CD4-positive, alpha-beta T cell treated with Interleukin-15 for 1 hour (primary cell): ENCODE results near the gene RAB10.
A peak's percentile ranks its signal among the peaks of the same experiment; 100 is the strongest.
"Not testable (repeated sequence)": the region's sequence is repeated elsewhere in the genome, so short reads cannot be mapped to it uniquely, and the experiment has no call there.

Source experiments
- DNase-seq: peaks from one replicate; pipeline ENCODE4 v3.0.0-alpha.2; 2020

RAB10 gene

DNA sequence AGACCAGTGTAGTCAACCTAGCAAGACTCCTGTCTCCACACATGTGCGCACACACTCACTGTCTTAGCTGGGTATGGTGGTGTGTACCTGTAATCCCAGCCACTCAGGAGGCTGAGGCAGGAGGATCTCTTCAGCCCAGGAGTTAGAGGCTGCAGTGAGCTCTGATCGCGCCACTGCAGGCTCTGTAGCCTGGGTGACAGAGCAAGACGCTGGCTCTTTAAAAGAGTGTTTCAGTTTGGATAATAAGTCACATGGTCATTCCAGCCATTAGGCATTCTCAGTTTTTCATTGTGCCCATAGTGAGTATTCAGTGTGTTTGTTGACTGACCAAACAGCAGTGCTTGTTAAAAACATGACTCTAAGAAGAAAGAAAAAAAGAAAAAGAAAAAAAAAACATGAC is 31.0 kb downstream of the RAB10 start:
- DNase-seq: no peak

DNA sequence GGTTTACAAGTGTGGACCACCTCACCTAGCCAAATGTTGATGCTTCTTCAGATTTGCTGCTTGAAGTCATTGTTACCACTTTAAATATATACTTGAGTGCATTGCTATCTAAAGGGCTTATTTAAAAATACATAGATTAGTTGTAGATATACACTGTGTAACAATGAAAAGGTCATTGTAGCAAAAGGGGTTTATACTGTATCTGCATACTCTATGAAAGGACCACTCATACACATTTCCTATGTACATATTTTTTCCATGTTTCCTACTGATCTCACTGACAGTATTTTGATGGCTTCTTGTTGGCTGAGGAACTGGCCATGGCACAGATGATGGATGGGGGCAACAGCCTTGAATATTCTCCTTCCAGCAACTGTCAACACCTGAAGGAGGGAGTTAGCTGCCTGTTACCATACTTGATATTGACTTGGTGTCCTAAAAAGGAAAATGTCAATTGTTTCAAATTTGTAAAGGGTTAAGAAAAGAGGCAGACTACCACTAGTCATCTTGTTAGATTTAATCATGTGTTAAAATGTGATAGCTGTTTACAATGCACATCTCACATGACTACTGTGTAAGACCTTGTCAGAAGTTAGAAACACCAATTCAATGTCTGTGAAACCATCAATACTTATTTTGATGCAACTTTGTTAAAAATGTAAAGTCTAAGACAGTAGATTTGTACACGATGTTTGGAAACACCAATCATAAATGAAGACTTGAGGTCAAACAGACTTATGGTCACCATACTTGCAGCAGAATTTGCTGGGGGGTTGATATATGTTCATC is 33.5 kb downstream of the RAB10 start:
- DNase-seq: no peak

GRCh38 chr2:26067980-26068507 is 34.2 kb downstream of the RAB10 start:
- no peak for DNase-seq

DNA sequence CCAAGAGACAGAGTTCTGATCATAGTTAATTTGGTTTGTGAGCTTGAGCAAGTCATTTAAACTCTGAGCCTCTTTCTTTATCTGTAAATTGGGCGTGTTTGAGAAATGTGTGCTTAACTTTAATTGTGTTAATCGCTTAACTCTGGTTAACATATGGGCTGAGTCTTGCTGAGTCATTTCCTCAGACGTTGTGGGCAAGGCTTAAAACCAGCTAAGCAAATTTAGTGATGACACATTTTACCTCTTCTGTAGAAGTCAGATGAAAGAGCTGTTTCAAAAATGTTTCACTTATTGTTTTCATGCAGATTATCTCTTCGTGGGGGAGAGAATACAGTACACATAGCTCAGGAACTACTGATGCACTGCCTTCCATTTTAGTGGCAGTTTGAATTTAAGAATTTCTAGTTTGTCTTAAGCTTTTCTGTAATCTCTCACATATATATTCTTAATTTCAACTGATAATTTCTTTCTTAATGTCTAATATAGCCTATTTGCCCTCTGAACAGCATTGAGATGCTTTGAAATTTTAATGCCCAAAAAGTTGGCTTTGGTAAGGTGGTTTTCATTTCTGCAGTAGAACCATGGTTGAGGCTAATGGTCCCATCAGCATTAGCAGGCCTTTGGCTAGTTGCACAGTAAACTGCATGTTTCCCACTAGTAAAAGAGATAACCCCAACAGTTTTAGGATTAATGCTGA is 34.9 kb downstream of the RAB10 start:
- peak; percentile 33 for DNase-seq

GRCh38 chr2:26070730-26071129 is 36.8 kb downstream of the RAB10 start:
- no peak for DNase-seq

GRCh38 chr2:26072925-26073768 is 39.3 kb downstream of the RAB10 start:
- no peak for DNase-seq

DNA sequence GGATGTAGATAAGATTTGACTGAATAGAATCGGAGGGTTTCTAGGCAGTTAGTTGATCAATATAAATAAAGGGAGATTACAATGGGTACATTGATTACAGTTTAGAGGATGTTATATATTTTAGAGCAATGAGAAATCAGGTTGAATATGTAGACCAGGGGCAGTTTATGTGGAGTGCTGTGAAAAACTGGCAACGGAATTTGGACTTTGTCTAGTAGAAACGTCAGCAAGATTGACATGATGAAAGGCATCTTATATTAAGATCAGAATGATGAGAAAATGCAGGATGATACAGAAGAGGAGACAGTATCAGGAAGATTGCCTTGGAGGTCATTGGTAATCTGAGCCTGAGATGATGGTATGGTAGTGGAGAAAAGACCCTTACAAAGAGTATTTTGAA is 39.9 kb downstream of the RAB10 start:
- no peak for DNase-seq

DNA sequence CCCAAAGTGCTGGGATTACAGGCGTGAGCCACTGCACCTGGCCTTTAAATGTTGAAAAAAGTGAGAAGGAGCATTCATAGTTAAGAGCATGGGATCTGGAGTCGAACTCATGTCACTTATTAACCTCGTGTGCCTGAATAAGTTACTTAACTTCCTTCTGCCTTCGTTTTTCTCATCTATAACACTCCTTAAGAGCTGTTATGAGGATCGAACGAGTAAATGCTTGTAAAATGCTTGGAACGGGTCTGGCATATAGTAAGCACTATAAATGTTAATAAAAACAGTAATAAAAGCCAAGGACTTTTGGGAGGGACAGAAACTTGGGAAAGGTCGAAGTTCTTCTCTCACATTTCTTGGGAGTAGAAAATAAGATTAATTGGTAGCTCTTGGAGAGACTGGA is 40.8 kb downstream of the RAB10 start:
- DNase-seq: no peak

GRCh38 chr2:26075173-26075572 is 41.3 kb downstream of the RAB10 start:
- DNase-seq: no peak

GRCh38 chr2:26076001-26076587 is 42.2 kb downstream of the RAB10 start:
- no peak for DNase-seq

DNA sequence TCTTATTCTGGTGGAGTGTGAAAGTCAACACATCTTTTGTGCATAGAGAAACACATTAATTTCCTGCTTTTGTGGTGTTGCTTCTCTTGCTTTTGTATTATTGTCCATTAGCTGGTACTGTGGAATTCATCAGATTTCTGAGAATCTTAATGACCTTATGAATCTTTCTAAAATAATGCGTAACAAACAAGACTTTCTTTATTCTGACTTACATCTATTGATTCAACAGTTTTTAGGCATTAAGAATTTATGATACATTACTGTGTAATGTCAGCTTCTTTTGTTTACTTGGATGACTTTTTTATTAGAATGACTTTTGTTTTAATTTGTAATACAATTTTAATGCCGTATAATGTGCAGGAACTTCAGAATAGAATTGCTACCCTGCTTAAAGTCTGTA is 43.4 kb downstream of the RAB10 start:
- no peak for DNase-seq

DNA sequence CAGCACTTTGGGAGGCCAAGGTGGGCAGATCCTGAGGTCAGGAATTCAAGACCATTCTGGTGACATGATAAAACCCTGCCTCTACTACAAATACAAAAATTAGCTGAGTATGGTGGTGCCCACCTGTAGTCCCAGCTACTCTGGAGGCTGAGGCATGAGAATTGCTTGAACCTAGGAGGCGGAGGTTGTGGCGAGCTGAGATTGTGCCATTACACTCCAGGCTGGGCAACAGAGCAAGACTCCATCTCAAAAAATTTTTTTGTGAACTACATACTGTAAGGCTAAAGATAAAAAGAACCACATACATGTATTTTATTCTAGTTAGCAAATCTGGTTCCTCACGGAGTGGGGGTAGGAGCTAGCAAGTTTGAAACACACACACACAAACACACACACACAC is 45.1 kb downstream of the RAB10 start:
- no peak for DNase-seq

DNA sequence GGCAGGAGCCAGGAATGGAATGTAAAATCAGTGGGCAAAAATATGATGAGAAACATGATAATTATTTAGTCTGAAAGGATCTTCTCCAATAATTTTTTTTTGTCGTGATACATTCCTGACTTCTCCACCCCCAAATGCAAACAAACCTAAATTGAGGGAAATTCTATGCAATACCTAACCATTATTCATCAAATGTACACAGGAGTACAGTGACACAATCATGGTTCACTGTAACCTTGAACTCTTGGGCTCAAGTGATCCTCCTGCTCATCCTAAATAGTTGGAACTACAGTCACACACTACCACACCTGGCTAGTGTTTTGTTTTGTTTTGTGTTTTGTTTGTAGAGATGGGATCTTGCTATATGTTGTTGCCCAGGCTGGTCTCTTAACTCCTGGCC is 46.5 kb downstream of the RAB10 start:
- no peak for DNase-seq

- not testable (repeated sequence) for DNase-seq
Observed at GRCh38 chr2:26080925-26081324, 47.0 kb downstream of the RAB10 start.

DNA sequence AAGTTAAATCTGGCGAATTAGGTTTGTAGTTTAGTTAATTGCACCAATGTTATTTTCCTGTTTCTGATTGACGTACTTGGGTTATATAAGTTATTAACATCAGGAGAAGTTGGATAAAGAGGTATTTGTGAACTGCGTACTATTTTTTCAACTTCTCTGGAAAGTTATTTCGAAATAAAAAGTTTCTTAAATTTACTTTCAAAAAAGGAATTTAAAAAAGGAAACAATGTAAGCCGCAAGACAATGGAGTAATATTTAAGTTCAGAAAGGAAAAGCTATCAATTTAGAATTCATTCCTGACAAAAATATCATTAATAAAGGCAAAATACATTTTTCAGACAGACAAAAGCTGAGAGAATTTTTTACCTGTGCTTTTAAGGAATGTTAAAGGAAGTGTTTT is 47.7 kb downstream of the RAB10 start:
- DNase-seq: no peak

GRCh38 chr2:26086155-26086637 is 52.3 kb downstream of the RAB10 start:
- no peak for DNase-seq

GRCh38 chr2:26086779-26087178 is 52.9 kb downstream of the RAB10 start:
- no peak for DNase-seq

DNA sequence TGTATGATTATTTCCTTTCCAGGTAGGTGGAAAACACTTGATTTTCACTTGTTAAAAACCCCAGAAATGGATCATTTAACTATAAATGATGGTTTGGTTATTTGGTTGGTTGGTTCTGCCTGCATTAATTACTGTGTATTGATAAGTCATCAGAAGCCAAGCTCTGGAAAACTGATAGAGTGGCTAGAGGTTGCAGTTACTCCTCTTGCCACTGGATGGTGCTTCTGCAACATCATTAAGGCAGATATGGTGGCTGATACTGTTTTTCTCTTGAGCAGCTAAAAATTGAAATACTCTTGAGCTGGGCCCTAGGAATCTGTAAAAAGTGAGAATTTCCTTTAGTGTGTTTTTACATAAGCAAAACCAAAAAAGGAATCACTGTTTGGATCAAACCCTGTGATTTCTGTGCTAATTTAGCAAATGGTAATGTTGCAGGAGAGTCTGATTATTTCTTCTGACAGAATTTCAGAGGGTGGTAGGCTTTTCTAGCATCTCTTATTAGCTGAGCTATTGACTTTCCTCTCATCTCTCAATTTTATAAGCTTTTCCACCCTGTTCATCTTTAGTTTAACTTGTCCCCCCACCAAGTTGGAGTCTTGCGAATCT is 54.3 kb downstream of the RAB10 start:
- no peak for DNase-seq

- DNase-seq: not testable (repeated sequence)
Observed at GRCh38 chr2:26088931-26089330, 55.0 kb downstream of the RAB10 start.

DNA sequence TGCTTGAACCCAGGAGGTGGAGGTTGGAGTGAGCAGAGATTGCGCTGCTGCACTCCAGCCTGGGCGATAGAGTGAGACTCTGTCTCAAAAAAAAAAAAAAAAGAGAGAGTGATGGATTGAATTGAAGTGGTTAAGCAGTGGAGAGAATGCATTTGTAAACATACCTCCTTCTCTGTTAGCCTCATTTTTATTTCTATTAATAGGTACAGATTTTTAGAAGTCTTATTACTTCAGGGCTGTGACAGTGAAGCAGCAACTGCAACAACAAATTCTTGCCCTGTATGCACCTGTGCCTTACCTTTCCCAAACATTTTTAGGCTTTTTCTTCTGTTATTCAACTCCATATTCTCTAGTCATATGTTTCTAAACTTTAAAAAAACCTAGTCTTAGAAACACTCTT is 55.5 kb downstream of the RAB10 start:
- DNase-seq: no peak

- no peak for DNase-seq
Observed at GRCh38 chr2:26095758-26096157, 61.9 kb downstream of the RAB10 start.

DNA sequence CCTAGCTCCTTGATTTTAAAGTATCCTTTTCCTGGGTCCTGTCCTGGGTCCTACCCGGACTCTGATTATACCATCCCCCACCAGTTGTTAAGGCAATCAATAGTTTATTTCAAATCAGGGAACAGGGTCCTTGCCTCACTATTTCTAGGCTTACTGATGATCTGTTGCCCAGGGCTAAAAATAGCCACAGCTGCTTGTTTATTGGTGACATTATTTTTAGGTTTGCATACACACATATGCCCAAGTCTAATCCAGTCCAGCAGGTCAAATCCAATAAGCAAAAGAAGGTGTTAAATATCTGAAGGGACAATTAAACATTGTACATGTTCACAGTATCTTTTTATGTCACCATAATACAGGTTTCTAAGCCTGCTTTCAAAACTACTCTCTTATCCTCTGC is 66.0 kb downstream of the RAB10 start:
- no peak for DNase-seq
